IMR-90 (cell line): ENCODE results near the gene ARHGEF12. TPM values are rescaled to one million over a fixed set of nuclear protein-coding genes. Genes with fewer than 3 reads are reported as not detected.

ENCODE experiments used
- ATAC-seq: fragments of 200-7000 bp; cut with Tn5 transposase; 2 replicates; pipeline ENCODE4 v1.9.1; 2020; ENCODE audit warnings: low read depth, mild to moderate bottlenecking, moderate library complexity
- BruUV-seq: library from RNA; stranded (reverse); fragments of 400-500 nt; replicated peaks from 2 replicates; lab custom pipeline; 2021; lab: Mats Ljungman, UMichigan
- CTCF ChIA-PET: fragments of 300-600 bp; formaldehyde crosslinking; extraction: SDS; loops from one replicate; lab custom pipeline; 2021; ENCODE audit warnings: antibody characterized with exemption; lab: Yijun Ruan, JAX
- POLR2A ChIA-PET: fragments of 300-600 bp; sonication (Branson Sonifier 250); formaldehyde crosslinking; loops from one replicate; lab custom pipeline; 2022; ENCODE audit warnings: antibody characterized with exemption; ENCODE audit not compliant: unreplicated experiment; lab: Charles Lee
- DNase-seq: peaks from one replicate; pipeline ENCODE4 v3.0.0; 2013
- H2AFZ ChIP-seq: replicated peaks from 2 replicates; pipeline ENCODE3; 2013; ENCODE audit warnings: low read length, mild to moderate bottlenecking; ENCODE audit not compliant: poor library complexity
- H2AK5ac ChIP-seq: 2 replicates; pipeline ENCODE4 v1.6.1; 2013; ENCODE audit warnings: low read depth, low read length, inconsistent platforms
- H2AK9ac ChIP-seq: replicated peaks from 2 replicates; pipeline ENCODE3; 2013; ENCODE audit warnings: mild to moderate bottlenecking, low read depth, low read length, moderate library complexity; ENCODE audit not compliant: poor library complexity
- H2BK120ac ChIP-seq: 2 replicates; pipeline ENCODE4 v1.6.1; 2013; ENCODE audit warnings: low read depth, low read length, inconsistent platforms
- H2BK15ac ChIP-seq: 3 replicates; pipeline ENCODE4 v1.6.1; 2013; ENCODE audit warnings: low read depth, low read length, inconsistent platforms
- H2BK20ac ChIP-seq: 2 replicates; pipeline ENCODE4 v1.6.1; 2013; ENCODE audit warnings: low read depth, mild to moderate bottlenecking, inconsistent platforms, low read length, moderate library complexity
- H2BK5ac ChIP-seq: 2 replicates; pipeline ENCODE4 v1.6.1; 2013; ENCODE audit warnings: mild to moderate bottlenecking, low read depth, low read length, inconsistent platforms; ENCODE audit not compliant: poor library complexity, severe bottlenecking
- H3K14ac ChIP-seq: replicated peaks from 2 replicates; pipeline ENCODE4 v1.6.1; 2013; ENCODE audit warnings: low read depth, low read length, inconsistent platforms
- H3K18ac ChIP-seq: 2 replicates; pipeline ENCODE4 v1.6.1; 2013; ENCODE audit warnings: low read depth, low read length, control low read depth
- H3K23ac ChIP-seq: 2 replicates; pipeline ENCODE4 v1.6.1; 2013; ENCODE audit warnings: low read depth, low read length, inconsistent platforms
- H3K27ac ChIP-seq: 2 replicates; pipeline ENCODE4 v1.5.1; 2013; ENCODE audit warnings: mild to moderate bottlenecking, control low read depth, low read length; ENCODE audit not compliant: insufficient read depth
- H3K27me3 ChIP-seq: 2 replicates; pipeline ENCODE4 v1.6.1; 2013; ENCODE audit warnings: low read length; ENCODE audit not compliant: control insufficient read depth, insufficient read depth
- H3K36me3 ChIP-seq: 2 replicates; pipeline ENCODE4 v1.6.1; 2013; ENCODE audit warnings: low read length, mixed read lengths; ENCODE audit not compliant: control insufficient read depth, insufficient read depth
- H3K4ac ChIP-seq: 2 replicates; pipeline ENCODE4 v1.6.1; 2013; ENCODE audit warnings: low read depth, low read length, inconsistent platforms
- H3K4me1 ChIP-seq: 2 replicates; pipeline ENCODE4 v1.6.1; 2013; ENCODE audit warnings: low read length, mixed read lengths; ENCODE audit not compliant: control insufficient read depth, insufficient read depth
- H3K4me2 ChIP-seq: 2 replicates; pipeline ENCODE4 v1.6.1; 2013; ENCODE audit warnings: low read depth, mild to moderate bottlenecking, control low read depth, low read length, moderate library complexity
- H3K4me3 ChIP-seq: 2 replicates; pipeline ENCODE4 v1.5.1; 2013; ENCODE audit warnings: low read depth, mild to moderate bottlenecking, control low read depth, low read length, moderate library complexity; ENCODE audit not compliant: insufficient read depth
- H3K56ac ChIP-seq: 2 replicates; pipeline ENCODE4 v1.6.1; 2013; ENCODE audit warnings: low read length, inconsistent platforms; ENCODE audit not compliant: insufficient read depth; ENCODE audit errors: extremely low read depth
- H3K79me1 ChIP-seq, 2 experiments: 2 replicates each; pipeline ENCODE4 v1.6.1; 2013; ENCODE audit warnings: low read length in 2 of 2, inconsistent platforms in 1 of 2, low read depth in 1 of 2
- H3K9ac ChIP-seq: 2 replicates; pipeline ENCODE4 v1.6.1; 2013; ENCODE audit warnings: low read depth, low read length, control low read depth
- H3K9me1 ChIP-seq: 2 replicates; pipeline ENCODE4 v1.6.1; 2013; ENCODE audit warnings: low read length, inconsistent platforms; ENCODE audit not compliant: insufficient read depth
- H3K9me3 ChIP-seq: 2 replicates; pipeline ENCODE4 v1.6.1; 2013; ENCODE audit warnings: low read length; ENCODE audit not compliant: control insufficient read depth, insufficient read depth
- H4K20me1 ChIP-seq: 2 replicates; pipeline ENCODE4 v1.6.1; 2013; ENCODE audit warnings: low read length, inconsistent platforms; ENCODE audit not compliant: insufficient read depth
- H4K5ac ChIP-seq: 2 replicates; pipeline ENCODE4 v1.6.1; 2013; ENCODE audit warnings: mild to moderate bottlenecking, low read depth, low read length, control low read depth
- H4K8ac ChIP-seq, 2 experiments: 2 replicates each; pipeline ENCODE4 v1.6.1; 2013; ENCODE audit warnings: low read depth in 2 of 2, low read length in 2 of 2, control low read depth in 1 of 2, inconsistent platforms in 1 of 2
- H4K91ac ChIP-seq: 2 replicates; pipeline ENCODE4 v1.6.1; 2013; ENCODE audit warnings: low read depth, low read length, inconsistent platforms; ENCODE audit not compliant: insufficient read depth
- CEBPB ChIP-seq: IDR thresholded peaks from 2 replicates; pipeline ENCODE4 v1.6.1; 2012; ENCODE audit warnings: low read depth, low read length, improper control_type of control experiment
- POLR2A ChIP-seq: IDR thresholded peaks from 2 replicates; pipeline ENCODE4 v1.6.1; 2012; ENCODE audit warnings: mild to moderate bottlenecking, low read depth, low read length
- RAD21 ChIP-seq: IDR thresholded peaks from 2 replicates; pipeline ENCODE4 v1.6.1; 2012; ENCODE audit warnings: low read length, improper control_type of control experiment
- WGBS, 2 experiments: methylation state at CpG; one replicate each; pipeline versions ENCODE4 v1.1.5 to v1.1.7; 2013; ENCODE audit warnings: missing lambda C conversion rate in 2 of 2; ENCODE audit not compliant: insufficient read length in 1 of 2; ENCODE audit errors: extremely low coverage in 2 of 2; 5-methylcytosine and 5-hydroxymethylcytosine counted together
- dilution Hi-C: fragments of 300-500 bp; cut with HindIII; formaldehyde crosslinking; loops from one replicate; pipeline ENCODE4 v1.14.3; 2018; ENCODE audit warnings: low sequenced_read_pairs; ENCODE audit not compliant: unreplicated experiment
- in situ Hi-C: fragments of 300-500 bp; cut with MboI; formaldehyde crosslinking; loops from 3 replicates; pipeline ENCODE4 v1.14.3; 2019; ENCODE audit warnings: low sequenced_read_pairs, inconsistent platforms, mixed read lengths
- intact Hi-C: fragments of 100-400 bp; cut with micrococcal nuclease; formaldehyde crosslinking; loops from 2 replicates; pipeline ENCODE4 v1.10.0; 2022
- polyA plus RNA-seq, 3 experiments: library from polyadenylated mRNA; depleted of rRNA; stranded (reverse); fragments of >200 nt; gene quantifications; 2 replicates each; pipeline ENCODE4 v1.2.3, GENCODE V29; 2012; ENCODE audit warnings: low replicate concordance in 1 of 3
- total RNA-seq: library from RNA; depleted of rRNA; stranded (reverse); fragments of >200 nt; gene quantifications from 2 replicates; pipeline ENCODE4 v1.2.3, GENCODE V29; 2012

The ARHGEF12 gene
- total and polyA plus RNA-seq, 2 of the 4 experiments (the other 2 are of a cell fraction) = 25.5 to 115 TPM

- Histone ChIP-seq H3K14ac (no peak overlapping the region), H3K4me2 (peak overlapping the region; percentile 48; the same call in 1 of the 2 replicates), H3K27ac (no peak overlapping the region), H2AFZ (no peak overlapping the region), H3K4me3 (no peak overlapping the region), H2BK15ac (no peak overlapping the region), H3K79me1 (peaks cover 3 to 55% of the 10 kb centered on the region in 2 experiments), H4K5ac (no peak overlapping the region), H3K4ac (no peak overlapping the region), H3K18ac (0 out of 2 replicates have a peak overlapping the region, but pooled peaks have one; percentile 34), H4K20me1 (peaks cover 60% of the 10 kb centered on the region), H3K9me3 (no peaks in the 10 kb centered on the region), H4K8ac (no peak overlapping the region), H3K36me3 (no peaks in the 10 kb centered on the region), H3K27me3 (no peaks in the 10 kb centered on the region), H2BK120ac (no peak overlapping the region), H3K9ac (no peak overlapping the region), H2BK20ac (no peak overlapping the region), H3K4me1 (peaks cover 3% of the 10 kb centered on the region; the same call in 1 of the 2 replicates), H3K9me1 (peaks cover 3% of the 10 kb centered on the region; the same call in 1 of the 2 replicates), H3K23ac (no peak overlapping the region), H2BK5ac (peak overlapping the region; percentile 24), H2AK5ac (no peak overlapping the region), H2AK9ac (no peak overlapping the region), H4K91ac (no peak overlapping the region), H3K56ac (no peak overlapping the region)
- dilution Hi-C loops (no loop called here), intact Hi-C loops (no loop called here), in situ Hi-C loops (no loop called here)
- peak; percentile 53 for DNase-seq
- no TSS peak for BruUV-seq
- no CpG with 5 or more reads among the region's 2 CpGs for WGBS, 2 experiments
- ChIA-PET POLR2A (no interaction called here), CTCF (no interaction called here)
- no peak for ATAC-seq
- TF ChIP-seq RAD21 (no peak), CEBPB (peak; percentile 23; the same call in 1 of the 2 replicates), POLR2A (no peak)
Observed at GRCh38 chr11:120398132-120398531, 61.9 kb downstream of the ARHGEF12 start.
